Stimulated activated CD4-positive, alpha-beta T cell treated with anti-CD3 and anti-CD28 coated beads, Interleukin-1b, Interleukin-23, amount 100 ng/mL, for 1 hour (primary cell): ENCODE results near the gene RAPGEF4.

Experiments
- DNase-seq, 2 donors: peaks; one replicate each; pipeline ENCODE4 v3.0.0-alpha.2; 2020; ENCODE audit warnings: low read depth in 2 of 2

RAPGEF4 gene

DNA sequence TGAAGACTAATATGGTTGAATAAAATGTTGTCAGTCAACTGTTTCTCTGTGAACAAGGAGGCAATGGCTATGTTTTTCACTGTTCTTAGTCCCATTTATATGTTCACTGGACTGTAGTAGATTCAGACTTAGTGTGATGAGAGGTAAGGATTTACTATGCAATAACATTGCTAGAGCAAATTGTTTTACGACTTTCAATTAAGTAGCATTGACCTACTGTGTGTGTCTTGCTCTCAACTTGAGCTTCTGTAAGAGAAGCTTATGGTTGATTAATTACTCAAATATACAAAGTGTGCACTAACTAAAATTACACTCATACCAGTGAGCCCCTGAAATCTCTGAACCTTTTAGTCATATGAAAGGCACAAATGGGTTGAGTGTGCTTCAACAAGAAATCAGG, 168.6 kb downstream of the RAPGEF4 start:
- no peak for DNase-seq

DNA sequence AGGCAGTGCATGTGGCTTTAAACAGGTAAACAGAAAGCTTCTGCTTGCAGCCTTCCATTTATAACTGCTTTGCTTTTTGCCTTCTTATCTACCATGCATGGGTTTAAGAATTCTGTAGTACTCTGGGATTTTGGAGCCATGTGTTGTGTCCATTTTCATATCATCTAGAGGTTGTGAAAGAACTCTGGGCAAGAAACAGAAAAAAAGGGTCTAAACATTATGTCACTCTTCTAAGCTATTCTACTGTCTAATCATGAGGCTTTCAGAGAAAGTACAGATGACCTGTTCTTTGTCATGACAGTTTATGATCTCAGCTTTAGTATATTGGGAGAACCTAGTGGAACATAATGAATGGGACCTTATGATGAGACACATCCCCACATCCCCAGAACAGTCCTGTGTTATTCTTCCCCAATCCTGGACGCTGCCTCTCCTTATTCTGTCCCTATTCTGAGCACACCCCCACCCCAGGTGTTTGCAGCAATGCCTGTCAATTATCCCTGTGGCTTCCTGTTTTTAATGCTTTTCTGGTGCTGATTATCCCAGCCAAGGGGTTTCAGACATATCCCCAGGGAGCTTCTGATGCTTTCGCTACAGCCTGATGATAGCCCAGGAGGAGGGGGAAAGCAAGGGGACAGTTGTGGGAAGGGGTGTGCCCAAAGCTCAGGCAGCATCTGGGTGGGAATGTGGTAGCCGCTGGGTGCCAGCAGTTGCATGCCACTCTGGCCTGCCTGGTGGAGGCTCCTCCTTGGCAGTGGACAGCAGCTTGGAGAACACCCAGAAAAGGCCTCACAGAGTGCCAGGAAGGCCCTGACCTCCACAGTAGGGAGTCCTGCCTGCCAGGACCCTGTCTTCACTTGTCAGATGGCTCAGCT, 170.5 kb downstream of the RAPGEF4 start:
- DNase-seq, result no peak

DNA sequence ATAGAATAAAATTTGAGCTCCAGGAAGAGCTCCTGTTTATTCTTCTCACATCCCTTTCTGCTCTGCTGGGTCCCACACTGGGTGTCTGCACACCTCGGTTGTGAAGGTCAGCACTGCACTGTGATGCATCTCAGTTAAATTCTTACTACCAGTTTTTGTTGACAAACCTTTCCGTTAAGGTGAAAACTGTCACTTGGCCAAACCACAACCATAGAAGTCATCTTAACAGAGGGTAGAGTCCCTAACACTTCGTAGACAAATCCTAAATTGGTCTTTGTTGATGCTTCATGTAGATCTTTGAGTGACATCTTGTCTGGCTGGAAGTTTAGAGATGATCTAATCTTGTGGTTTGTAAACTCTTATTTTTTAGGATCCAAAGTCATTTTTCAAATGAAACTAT, 172.6 kb downstream of the RAPGEF4 start:
- DNase-seq, result no peak

DNA sequence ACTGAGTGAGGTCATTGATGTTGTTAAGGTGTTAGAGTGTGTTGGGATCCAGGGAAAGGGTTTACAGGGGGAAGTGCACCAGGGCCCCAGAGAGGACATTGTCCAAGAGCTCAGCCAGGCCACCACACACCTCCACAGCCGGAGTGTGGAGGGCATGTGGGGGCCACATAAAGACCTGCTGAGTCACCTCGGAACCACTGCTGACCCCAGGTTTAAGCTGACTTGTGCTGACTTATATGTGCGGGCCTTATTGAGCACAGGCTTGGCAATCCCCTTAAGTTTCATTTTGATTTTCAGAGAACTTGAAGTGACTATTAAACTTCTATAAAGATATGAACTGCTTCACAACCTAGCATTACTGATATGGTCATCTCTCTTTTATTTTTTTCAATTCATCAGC, 173.8 kb downstream of the RAPGEF4 start:
- DNase-seq, result no peak

DNA sequence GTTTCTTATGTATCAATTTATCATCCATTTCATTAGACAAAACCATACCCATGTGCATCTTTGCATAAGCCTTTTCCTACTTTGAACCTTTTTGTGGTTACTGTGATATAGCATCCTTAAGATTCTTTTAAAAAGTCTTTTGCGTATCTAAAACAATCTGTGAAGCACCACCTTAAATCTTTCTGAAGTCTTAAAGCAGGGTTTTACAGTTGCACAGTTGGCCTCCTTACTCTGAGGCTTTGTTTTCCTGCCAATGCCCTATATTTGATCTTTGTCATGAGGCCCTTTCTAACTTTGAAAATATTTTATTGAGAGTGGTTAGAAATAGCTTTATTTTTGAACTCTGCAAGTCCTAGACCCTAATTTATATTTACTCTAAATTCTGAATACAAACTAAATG, 176.6 kb downstream of the RAPGEF4 start:
- DNase-seq, result no peak

DNA sequence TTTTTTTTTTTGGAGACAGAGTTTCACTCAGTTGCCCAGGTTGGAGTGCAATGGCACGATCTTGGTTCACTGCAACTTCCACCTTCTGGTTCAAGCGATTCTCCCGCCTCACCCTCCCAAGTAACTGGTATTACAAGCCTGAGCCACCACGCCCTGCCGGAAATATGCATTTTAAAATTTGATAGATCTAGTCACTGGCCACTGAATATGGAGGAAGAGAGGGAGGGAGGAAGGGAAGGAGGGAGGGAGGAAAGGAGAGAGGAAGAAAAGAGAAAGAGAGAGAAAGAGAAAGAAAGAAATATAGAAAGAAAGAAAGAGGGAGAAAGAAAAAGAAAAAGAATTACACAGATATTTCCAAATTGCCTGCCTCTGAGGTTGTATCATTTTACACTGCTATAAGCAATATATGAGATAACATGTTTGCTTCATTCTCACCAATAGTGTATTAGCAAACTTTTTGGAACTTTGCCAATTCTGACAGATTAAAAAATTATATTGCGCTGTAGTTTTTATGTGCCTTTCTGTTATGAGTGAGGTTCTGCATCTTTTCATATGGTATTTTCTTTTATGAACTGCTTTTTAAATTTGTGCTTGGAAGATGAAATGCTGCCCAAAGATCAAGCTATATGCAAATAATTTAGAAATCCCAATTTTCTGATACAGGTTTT, 178.8 kb downstream of the RAPGEF4 start:
- DNase-seq, result no peak

DNA sequence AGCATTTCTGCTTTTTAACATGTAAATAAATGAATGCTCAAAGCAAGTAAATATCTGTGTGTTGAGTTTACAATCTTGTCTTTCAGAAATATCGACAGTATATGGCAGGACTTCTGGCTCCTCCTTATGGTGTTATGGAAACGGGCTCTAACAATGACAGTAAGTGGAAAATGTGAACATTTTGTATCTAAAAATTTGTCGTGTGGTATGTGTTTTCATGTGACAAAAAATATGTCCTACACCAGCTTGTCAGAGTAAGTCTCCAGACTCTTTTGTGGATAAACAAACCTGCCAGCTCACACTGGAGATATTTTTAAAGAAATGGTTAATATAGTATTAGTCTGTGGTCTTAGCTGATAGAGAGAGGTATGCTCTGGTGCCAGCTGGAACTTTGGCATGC, 182.1 kb downstream of the RAPGEF4 start:
- DNase-seq, result no peak

DNA sequence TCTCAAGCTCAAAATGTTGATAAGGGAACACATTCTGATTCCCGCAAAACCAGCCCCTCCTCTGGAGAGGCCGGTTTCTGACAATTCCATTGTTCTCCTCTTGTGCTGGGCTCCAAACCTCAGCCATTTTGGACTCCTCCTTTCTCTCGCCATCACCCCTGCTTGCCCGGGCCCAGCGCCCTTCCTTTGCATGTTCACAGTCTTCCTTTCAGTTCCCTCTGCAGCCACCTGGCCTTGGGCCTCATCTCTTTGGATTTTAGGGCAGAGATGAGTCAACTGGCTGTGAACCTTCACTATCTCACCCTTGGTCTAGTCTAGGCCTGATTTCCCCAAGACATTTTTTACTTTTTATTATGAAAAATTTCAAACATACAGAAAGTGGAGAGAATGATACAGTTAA, 184.1 kb downstream of the RAPGEF4 start:
- DNase-seq, result no peak

DNA sequence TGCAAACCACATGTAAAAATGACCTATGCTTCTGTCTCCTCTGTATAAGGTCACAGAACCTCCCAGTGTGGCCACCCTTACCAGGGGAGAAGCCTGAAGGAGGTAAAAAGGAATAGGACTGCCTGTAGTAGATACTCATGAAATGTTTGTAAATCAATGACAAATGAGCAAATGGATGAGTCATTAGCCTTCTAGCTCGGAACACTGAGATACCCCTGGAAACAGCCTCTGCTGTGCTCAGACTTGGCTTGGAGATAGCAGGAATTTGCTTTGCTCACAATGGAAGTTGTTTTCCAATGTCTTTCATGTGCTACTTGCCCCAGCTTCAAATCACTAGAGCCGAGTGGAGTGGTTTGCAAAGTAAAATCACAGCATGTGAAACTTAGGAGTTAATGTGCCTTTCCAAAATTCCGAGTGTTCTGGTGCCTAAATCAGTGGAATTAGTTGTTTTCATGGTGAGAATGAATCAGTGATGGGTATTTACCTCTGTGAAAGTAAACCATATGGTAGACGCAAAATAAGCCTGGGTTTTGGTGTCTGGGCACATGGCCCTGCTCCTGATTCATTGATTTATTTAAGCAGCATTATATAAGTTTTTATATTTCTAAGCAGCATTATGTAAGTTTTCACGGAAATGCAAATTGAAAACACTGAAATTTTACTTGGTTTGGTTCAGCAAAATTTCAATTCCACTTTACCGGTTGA, 186.0 kb downstream of the RAPGEF4 start:
- DNase-seq, result no peak

DNA sequence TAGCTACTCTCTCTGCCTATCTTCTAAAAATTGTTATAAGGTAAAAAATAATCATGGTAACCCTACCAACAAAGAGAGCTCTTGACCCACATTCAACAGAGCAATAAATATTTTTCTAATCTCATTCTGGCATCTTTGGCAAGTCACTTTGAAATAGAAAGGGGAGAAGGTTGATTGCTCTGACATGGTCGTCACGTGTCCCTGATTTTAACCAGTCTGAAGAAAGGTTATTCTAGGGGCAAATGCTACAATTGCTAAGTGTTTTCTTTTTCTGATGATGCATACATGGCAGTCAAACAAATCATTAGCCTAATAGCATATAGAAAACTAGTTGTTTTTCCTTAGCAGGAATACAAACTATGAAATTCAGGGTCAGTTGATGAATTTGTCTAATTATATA, 186.7 kb downstream of the RAPGEF4 start:
- no peak for DNase-seq

DNA sequence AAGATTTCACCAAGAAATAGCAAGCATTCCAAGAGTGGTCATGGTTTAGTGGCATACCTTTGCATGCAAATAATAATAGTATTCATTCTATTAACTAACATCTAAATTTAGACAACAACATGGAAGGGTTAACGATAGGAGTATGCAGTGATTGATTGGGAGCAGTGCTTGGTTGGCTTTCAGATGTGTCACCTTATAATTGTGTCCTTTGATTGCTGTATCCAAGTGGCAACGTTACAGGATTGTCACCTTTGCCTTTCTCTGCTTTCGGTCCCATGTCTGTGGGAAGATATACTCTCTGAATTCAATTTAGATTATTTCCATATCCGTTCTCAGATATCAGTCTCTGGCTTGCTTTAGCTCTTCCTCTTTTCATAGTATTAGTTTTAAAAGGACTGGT, 187.2 kb downstream of the RAPGEF4 start:
- DNase-seq, result no peak

DNA sequence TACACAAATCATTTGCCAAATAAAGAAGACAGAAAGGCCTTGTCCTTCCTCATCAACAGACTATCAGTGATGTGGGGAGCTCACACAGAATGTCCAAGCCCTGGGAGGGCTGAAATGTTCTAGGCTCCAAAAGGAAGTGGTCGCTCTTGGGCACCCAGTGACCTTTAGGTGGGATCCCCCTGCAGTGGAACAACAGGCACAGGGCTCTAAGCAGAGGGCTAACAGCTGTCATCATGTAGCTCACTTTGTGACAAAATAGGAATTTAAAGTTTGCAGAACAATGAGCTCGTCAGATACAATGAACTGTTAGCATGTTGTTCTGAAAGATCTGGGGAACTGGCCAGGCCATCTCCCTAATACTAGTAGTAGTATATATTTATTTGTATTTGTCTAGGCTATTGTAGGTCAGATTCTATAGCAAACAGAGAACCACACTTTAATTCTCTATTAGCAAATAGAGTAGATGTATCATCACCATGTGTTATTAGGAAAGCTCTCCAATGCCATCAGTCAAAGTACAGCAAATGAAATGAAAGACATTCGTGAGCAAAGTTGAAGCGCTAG, 188.5 kb downstream of the RAPGEF4 start:
- DNase-seq, result no peak

DNA sequence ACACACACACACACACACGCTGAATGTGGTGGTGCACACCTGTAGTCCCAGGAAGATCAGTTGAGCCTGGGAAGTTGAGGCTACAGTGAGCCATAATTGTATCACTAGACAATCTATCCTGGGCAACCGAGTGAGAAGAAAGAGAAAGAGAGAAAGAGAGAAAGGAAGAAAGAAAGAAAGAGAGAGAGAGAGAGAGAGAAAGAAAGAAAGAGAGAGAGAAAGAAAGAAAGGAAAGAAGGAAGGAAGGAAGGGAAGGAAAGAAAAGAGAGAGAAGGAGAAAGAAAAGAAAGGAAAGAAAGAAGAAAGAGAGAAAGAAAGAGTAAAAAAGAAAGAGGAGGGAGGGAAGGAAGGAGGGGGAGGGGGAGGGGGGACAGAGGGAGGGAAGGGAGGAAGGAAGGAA, 190.0 kb downstream of the RAPGEF4 start:
- no peak for DNase-seq

DNA sequence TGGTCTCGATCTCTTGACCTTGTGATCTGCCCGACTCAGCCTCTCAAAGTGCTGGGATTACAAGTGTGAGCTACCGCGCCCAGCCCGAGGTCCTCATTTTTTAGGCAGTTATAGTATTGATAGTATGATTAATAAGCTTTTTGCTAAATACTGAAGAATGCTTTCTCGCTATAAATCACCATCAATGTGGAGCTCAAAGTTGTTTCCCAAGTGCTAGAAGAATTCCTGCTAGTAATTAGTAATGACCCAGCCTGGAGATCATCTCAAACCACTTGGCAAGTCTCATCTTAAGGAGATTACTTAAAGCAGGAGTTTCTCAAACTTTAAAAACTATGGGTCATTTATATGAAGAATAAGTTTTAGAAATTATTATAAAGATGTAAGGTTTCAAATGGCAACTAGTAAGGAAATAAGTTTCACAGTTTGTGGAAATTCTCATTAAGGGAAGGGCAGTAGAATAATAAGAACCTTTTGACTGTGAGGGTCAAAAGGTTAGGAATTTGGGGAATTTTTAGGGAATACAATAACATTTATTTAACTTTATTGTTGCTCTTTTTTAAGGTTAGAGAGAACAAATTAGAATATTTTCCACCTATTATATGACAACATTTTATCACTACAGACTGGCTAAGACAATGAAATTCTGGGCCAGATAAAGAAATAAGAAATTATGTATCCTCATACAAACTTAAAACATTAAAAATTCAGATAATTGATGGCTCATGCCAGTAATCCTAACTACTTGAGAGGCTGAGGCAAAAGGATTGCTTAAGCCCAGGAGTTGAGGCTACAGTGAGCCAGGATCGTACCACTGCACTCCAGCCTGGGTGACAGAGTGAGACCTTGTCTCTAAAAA, 191.4 kb downstream of the RAPGEF4 start:
- no peak for DNase-seq

DNA sequence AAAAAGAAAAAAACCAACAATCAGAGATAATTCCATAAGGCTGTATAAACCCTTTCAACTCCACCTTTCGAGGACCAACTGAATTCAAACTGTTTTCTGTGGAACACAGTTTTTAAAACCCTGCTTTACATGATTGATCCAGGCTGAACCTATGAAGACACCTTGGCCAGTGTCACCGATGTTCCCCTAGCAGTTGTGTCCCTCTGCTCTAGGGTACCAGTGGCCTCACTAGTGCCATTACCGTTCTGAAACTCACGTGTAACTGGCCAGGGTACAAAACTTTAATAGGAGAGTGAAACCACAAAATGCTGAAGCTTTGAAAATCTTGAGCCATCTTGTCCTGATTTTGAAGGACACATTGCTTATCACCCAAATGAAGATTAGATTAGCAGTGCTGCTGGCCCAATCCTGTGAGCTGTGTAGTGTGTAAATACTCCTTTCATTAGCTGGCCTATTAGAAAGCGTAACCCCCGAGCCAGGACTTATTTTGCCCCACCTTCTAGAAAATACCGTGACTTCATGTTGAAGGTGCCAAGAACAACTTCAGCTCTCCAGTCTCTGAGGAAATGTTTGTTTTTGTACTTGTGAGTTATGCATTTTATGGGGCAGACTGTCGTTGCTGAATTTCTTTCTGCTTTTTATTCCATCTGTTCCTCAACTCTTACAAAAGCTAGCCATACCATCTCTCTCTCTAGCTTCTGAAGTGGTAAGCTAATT, 192.2 kb downstream of the RAPGEF4 start:
- DNase-seq, result no peak

DNA sequence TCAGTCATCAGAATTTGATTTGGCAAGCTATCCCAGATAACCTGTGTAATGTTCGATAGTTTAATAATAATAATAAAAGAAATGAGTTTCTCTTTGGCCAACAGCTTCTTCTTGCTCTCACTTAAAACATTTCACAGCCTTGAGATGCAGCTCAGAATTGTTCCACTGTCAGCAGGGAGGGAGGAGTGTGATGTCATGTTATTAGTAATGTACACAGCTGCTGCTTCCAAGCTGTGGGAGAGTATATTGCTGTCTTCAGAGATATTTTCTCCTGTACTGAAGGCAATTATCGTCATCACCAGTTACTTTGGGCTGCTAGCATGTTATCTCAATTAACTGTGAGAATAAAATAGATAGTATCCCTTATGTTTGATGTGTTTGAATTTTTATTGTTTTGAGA, 193.1 kb downstream of the RAPGEF4 start:
- no peak for DNase-seq

DNA sequence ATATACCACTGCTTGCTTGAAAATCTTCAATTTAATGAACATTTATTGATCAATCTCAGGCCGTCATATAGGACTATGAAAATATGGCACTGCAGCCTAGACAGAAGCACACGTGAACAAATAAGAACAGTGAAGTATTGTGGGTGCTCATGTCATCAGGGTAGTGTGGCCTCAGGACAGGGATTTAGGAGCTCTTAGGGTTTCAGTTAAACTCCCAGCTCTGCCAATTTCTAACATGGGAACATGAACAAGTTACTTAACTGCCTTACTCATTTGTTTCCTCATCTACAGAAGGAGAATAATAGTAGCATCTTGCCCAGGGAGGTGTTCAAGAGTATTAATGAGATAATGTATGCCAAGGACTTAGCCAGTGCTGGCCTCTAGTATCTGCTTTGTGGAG, 194.0 kb downstream of the RAPGEF4 start:
- no peak for DNase-seq

DNA sequence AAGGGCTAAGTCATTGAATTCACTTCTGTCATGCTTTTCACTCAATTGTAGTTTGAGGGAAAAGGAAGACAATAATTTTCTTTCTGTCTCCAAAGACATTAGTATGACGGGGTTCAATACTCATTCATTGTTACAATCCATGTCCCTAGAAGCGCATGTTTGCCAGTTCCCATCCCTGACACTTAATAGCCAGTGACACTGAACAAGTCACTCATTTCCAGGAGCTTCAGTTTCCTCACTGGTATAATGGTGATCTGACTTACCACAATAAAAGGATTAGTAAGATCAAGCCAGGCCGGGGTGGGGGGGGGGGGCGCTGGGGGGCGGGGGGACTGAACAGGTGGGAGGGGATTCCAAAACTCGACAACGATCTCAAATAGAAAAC, 195.2 kb downstream of the RAPGEF4 start:
- no peak for DNase-seq

DNA sequence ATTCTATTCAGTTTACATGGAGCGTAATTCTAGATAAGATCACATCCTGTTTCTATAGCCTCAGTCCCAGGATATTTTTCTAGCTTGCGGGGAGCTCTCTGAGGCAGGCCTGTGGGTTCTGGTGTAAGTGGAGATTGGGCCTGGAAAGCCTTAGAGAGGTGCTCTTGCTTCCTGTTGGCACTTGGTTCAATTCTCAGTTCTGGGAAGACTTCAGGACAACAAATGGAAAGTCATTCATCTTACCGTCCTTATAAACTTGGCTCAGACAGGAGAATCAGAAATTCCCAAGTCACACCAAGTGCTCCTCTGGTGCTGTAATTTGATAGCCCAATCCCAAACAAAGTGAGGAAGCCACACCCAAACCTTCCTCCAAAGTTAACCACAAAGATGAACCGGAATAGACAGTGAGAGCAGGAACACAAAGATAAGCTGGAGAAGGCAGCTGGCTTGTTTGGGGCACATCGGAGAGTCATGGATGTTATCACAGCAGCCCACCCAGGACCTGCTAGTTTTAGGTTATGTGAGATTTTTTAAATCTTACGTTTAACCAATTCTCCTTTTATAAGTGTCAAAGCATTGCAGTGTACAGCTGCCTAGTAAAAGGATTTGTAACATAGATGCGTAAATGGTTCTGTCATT, 195.7 kb downstream of the RAPGEF4 start:
- DNase-seq, result no peak

DNA sequence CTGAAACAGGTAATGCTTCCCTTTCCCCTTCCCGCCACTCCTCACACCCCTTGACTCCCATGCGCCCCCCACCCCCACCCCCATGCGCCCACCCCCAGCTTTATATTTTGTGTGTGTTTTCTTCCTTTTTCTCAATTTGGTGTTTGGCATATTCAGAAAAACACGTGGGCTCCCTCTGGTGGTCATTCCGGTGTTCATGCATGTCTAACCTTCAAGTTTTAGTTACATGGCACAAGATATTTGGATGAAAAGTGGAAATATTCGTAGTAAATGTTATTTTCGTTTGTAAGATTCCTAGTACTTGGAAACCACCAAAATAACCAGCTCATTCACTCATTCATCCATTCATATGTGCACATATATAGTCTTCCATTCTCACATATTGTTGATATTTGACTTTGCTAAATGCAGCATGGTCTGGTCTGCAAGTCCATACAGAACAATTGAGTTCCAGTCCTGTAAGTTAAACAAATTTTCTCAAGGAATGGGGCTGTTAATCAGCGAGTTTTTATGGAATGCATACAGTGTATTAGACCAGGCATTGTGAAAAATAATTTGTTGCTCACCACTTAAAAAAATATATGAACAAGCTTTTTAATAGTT, 196.4 kb downstream of the RAPGEF4 start:
- DNase-seq, result peak; percentile 14 to 46
